Neural cell (in vitro differentiated cells): ENCODE data around the gene ADGRG6. TPM values are rescaled to one million over a fixed set of nuclear protein-coding genes. Genes with fewer than 3 reads are reported as not detected.

Experiments used
- H2AFZ ChIP-seq: fragments of 200-600, 300-800 bp; sonication (generic), shearing (Covaris generic); 2 replicates; pipeline ENCODE4 v1.6.0; 2014; ENCODE audit warnings: low read depth, mild to moderate bottlenecking, antibody characterized with exemption, low read length, moderate library complexity
- H3F3A ChIP-seq: fragments of 200-600 bp; shearing (Covaris generic); 2 replicates; pipeline ENCODE4 v1.6.1; 2016; ENCODE audit warnings: mild to moderate bottlenecking, moderate library complexity, mixed read lengths, antibody characterized with exemption, low read length; ENCODE audit not compliant: insufficient read depth, poor library complexity, severe bottlenecking
- H3K27ac ChIP-seq: fragments of 200-600, 300-800 bp; sonication (generic), shearing (Covaris generic); 2 replicates; pipeline ENCODE4 v1.5.1; 2014; ENCODE audit warnings: mild to moderate bottlenecking, low read length, moderate library complexity
- H3K27me3 ChIP-seq: fragments of 300-800, 200-600 bp; sonication (generic), shearing (Covaris generic); 2 replicates; pipeline ENCODE4 v1.6.0; 2014; ENCODE audit warnings: mild to moderate bottlenecking, low read depth, low read length, moderate library complexity; ENCODE audit not compliant: insufficient read depth
- H3K36me3 ChIP-seq: fragments of 300-800, 200-600 bp; sonication (generic), shearing (Covaris generic); 2 replicates; pipeline ENCODE4 v1.5.1; 2014; ENCODE audit warnings: mild to moderate bottlenecking, antibody characterized with exemption, low read length, moderate library complexity; ENCODE audit not compliant: insufficient read depth
- H3K4me2 ChIP-seq: fragments of 300-800, 200-600 bp; sonication (generic), shearing (Covaris generic); 2 replicates; pipeline ENCODE4 v1.6.0; 2014; ENCODE audit warnings: mild to moderate bottlenecking, low read length
- H3K4me3 ChIP-seq: fragments of 300-800, 200-600 bp; sonication (generic), shearing (Covaris generic); 2 replicates; pipeline ENCODE4 v1.5.1; 2014; ENCODE audit warnings: mild to moderate bottlenecking, low read length, moderate library complexity
- H3K79me2 ChIP-seq: fragments of 200-600 bp; shearing (Covaris generic); replicated peaks from 2 replicates; pipeline ENCODE4 v1.6.0; 2014; ENCODE audit warnings: mild to moderate bottlenecking, low read length, moderate library complexity; ENCODE audit not compliant: insufficient read depth
- H3K9ac ChIP-seq: fragments of 300-800, 200-600 bp; sonication (generic), shearing (Covaris generic); 2 replicates; pipeline ENCODE4 v1.6.1; 2016; ENCODE audit warnings: mild to moderate bottlenecking, low read length, mixed read lengths
- H3K9me2 ChIP-seq: fragments of 200-600 bp; shearing (Covaris generic); 2 replicates; pipeline ENCODE4 v1.6.1; 2016; ENCODE audit warnings: mild to moderate bottlenecking, low read length, mixed read lengths; ENCODE audit not compliant: insufficient read depth
- H3K9me3 ChIP-seq: fragments of 200-600, 300-800 bp; sonication (generic), shearing (Covaris generic); 2 replicates; pipeline ENCODE4 v1.6.1; 2016; ENCODE audit warnings: mild to moderate bottlenecking, mixed run types, low read length, moderate library complexity, mixed read lengths
- H4K20me1 ChIP-seq: fragments of 200-600 bp; shearing (Covaris generic); 2 replicates; pipeline ENCODE4 v1.6.1; 2016; ENCODE audit warnings: mild to moderate bottlenecking, mixed run types; ENCODE audit not compliant: insufficient read depth
- CTCF ChIP-seq: fragments of 450-650 bp; IDR thresholded peaks from 2 replicates; pipeline ENCODE4 v1.5.1; 2014; ENCODE audit warnings: antibody characterized with exemption, mild to moderate bottlenecking, moderate library complexity; ENCODE audit not compliant: poor library complexity, severe bottlenecking
- EP300 ChIP-seq: fragments of 450-650 bp; conservative IDR thresholded peaks from 2 replicates; pipeline ENCODE4 v1.6.1; 2014; ENCODE audit warnings: antibody characterized with exemption, mild to moderate bottlenecking, moderate library complexity; ENCODE audit not compliant: poor library complexity, severe bottlenecking
- EZH2 ChIP-seq: fragments of 200-600, 300-800 bp; shearing (Covaris generic), sonication (generic); IDR thresholded peaks from 2 replicates; pipeline ENCODE4 v1.6.1; 2014; ENCODE audit warnings: antibody characterized with exemption, low read length, borderline replicate concordance, mild to moderate bottlenecking; ENCODE audit not compliant: insufficient read depth, poor library complexity, severe bottlenecking
- MXI1 ChIP-seq: fragments of 450-650 bp; conservative IDR thresholded peaks from 2 replicates; pipeline ENCODE4 v1.6.1; 2014; ENCODE audit warnings: antibody characterized with exemption, mild to moderate bottlenecking; ENCODE audit not compliant: poor library complexity, severe bottlenecking
- POLR2AphosphoS5 ChIP-seq: IDR thresholded peaks from 2 replicates; pipeline ENCODE4 v1.6.1; 2012
- RAD21 ChIP-seq: fragments of 450-650 bp; conservative IDR thresholded peaks from 2 replicates; pipeline ENCODE4 v1.6.1; 2014; ENCODE audit warnings: antibody characterized with exemption, mild to moderate bottlenecking, moderate library complexity
- REST ChIP-seq: IDR thresholded peaks from 2 replicates; pipeline ENCODE4 v1.6.1; 2012; ENCODE audit warnings: borderline replicate concordance
- SMC3 ChIP-seq: fragments of 450-650 bp; conservative IDR thresholded peaks from 2 replicates; pipeline ENCODE4 v1.6.1; 2014; ENCODE audit warnings: antibody characterized with exemption, mild to moderate bottlenecking, moderate library complexity; ENCODE audit not compliant: poor library complexity
- TAF1 ChIP-seq: IDR thresholded peaks from 2 replicates; pipeline ENCODE4 v1.6.1; 2012; ENCODE audit warnings: low read depth
- polyA plus RNA-seq: library from polyadenylated mRNA; depleted of rRNA; stranded (reverse); fragments of >200 nt; gene quantifications from 2 replicates; pipeline ENCODE4 v1.2.3, GENCODE V29; 2014

The ADGRG6 gene
- polyA plus RNA-seq, 1 donor from 2014 or later: 0.37 TPM

GRCh38 chr6:142414462-142415250 lies 112.8 kb downstream of the ADGRG6 start:
- Histone ChIP-seq H3K9ac (no peak overlapping the region), H3K79me2 (no peaks in the 10 kb centered on the region), H3K4me2 (no peak overlapping the region)

GRCh38 chr6:142416179-142416578 lies 114.4 kb downstream of the ADGRG6 start:
- H3F3A ChIP-seq: no peaks in the 10 kb centered on the region
- no peak overlapping the region for H3K9ac ChIP-seq
- H2AFZ ChIP-seq: no peak overlapping the region
- H4K20me1 ChIP-seq: no peaks in the 10 kb centered on the region
- TF ChIP-seq EZH2: no peak
- no peak for TF ChIP-seq RAD21
- no peak for TF ChIP-seq REST
- TF ChIP-seq EP300: no peak
- no peak for TF ChIP-seq SMC3
- TF ChIP-seq CTCF: no peak
- no peak for TF ChIP-seq POLR2AphosphoS5
- TF ChIP-seq TAF1: no peak
- TF ChIP-seq MXI1: no peak
- no peak overlapping the region for H3K4me3 ChIP-seq
- H3K36me3 ChIP-seq: no peaks in the 10 kb centered on the region
- H3K9me3 ChIP-seq: no peaks in the 10 kb centered on the region
- H3K9me2 ChIP-seq: no peaks in the 10 kb centered on the region
- no peaks in the 10 kb centered on the region for H3K79me2 ChIP-seq
- no peak overlapping the region for H3K4me2 ChIP-seq
- no peaks in the 10 kb centered on the region for H3K27me3 ChIP-seq
- no peak overlapping the region for H3K27ac ChIP-seq

More at GRCh38 chr6:142414462-142415250, 112.8 kb downstream of the ADGRG6 start:
- Histone ChIP-seq H3K4me3 (no peak overlapping the region), H3K36me3 (no peaks in the 10 kb centered on the region), H3K27me3 (no peaks in the 10 kb centered on the region), H3F3A (no peaks in the 10 kb centered on the region), H3K9me3 (no peaks in the 10 kb centered on the region), H3K27ac (no peak overlapping the region), H4K20me1 (no peaks in the 10 kb centered on the region), H3K9me2 (no peaks in the 10 kb centered on the region), H2AFZ (no peak overlapping the region)
- TF ChIP-seq POLR2AphosphoS5 (no peak), EP300 (no peak), REST (no peak), RAD21 (no peak), MXI1 (no peak), TAF1 (no peak), SMC3 (no peak)
